H9 (cell line): Measurements from ENCODE around the gene RBBP4. TPM values are rescaled to one million over a fixed set of nuclear protein-coding genes. Genes with fewer than 3 reads are reported as not detected.

Source experiments
- DNase-seq: peaks from one replicate; pipeline ENCODE4 v3.0.0-alpha.2; 2017
- H2AFZ ChIP-seq: one replicate; pipeline ENCODE4 v1.6.1; 2013; ENCODE audit warnings: mild to moderate bottlenecking, low read length, control low read depth, moderate library complexity
- H2AK5ac ChIP-seq: 2 replicates; pipeline ENCODE4 v1.6.1; 2013; ENCODE audit warnings: low read length, control low read depth, mixed read lengths; ENCODE audit not compliant: insufficient read length
- H2BK120ac ChIP-seq: one replicate; pipeline ENCODE4 v1.6.1; 2013; ENCODE audit warnings: low read depth, mild to moderate bottlenecking, low read length, control low read depth, inconsistent platforms; ENCODE audit not compliant: poor library complexity, severe bottlenecking
- H2BK12ac ChIP-seq: 2 replicates; pipeline ENCODE4 v1.6.1; 2013; ENCODE audit warnings: low read length, control low read depth, mixed read lengths, low read depth; ENCODE audit not compliant: insufficient read length
- H2BK15ac ChIP-seq: 2 replicates; pipeline ENCODE4 v1.6.1; 2013; ENCODE audit warnings: low read depth, low read length, control low read depth
- H2BK20ac ChIP-seq: one replicate; pipeline ENCODE4 v1.6.1; 2013; ENCODE audit warnings: low read depth, mild to moderate bottlenecking, low read length, control low read depth, inconsistent platforms; ENCODE audit not compliant: poor library complexity, severe bottlenecking
- H2BK5ac ChIP-seq: 2 replicates; pipeline ENCODE4 v1.6.1; 2013; ENCODE audit warnings: low read length, control low read depth, mixed read lengths; ENCODE audit not compliant: insufficient read length
- H3K14ac ChIP-seq: 2 replicates; pipeline ENCODE4 v1.6.1; 2013; ENCODE audit warnings: low read length, control low read depth; ENCODE audit not compliant: insufficient read depth
- H3K18ac ChIP-seq: 2 replicates; pipeline ENCODE4 v1.6.1; 2013; ENCODE audit warnings: low read depth, mild to moderate bottlenecking, mixed read lengths, low read length, control low read depth; ENCODE audit not compliant: insufficient read length
- H3K23ac ChIP-seq: 2 replicates; pipeline ENCODE4 v1.6.1; 2013; ENCODE audit warnings: low read length, control low read depth, mixed read lengths, low read depth; ENCODE audit not compliant: insufficient read length
- H3K23me2 ChIP-seq: 2 replicates; pipeline ENCODE4 v1.6.1; 2013; ENCODE audit warnings: low read depth, mild to moderate bottlenecking, mixed read lengths, low read length, control low read depth; ENCODE audit not compliant: insufficient read length, poor library complexity, severe bottlenecking
- H3K27ac ChIP-seq: 2 replicates; pipeline ENCODE4 v1.5.1; 2013; ENCODE audit warnings: low read length, control low read depth, mixed read lengths, low read depth; ENCODE audit not compliant: insufficient read length
- H3K27me3 ChIP-seq: 2 replicates; pipeline ENCODE4 v1.6.1; 2013; ENCODE audit warnings: low read length, control low read depth, inconsistent platforms; ENCODE audit not compliant: insufficient read depth
- H3K4ac ChIP-seq: 2 replicates; pipeline ENCODE4 v1.6.1; 2013; ENCODE audit warnings: low read depth, mild to moderate bottlenecking, control low read depth, inconsistent platforms, low read length, moderate library complexity
- H3K4me1 ChIP-seq: 2 replicates; pipeline ENCODE4 v1.6.1; 2013; ENCODE audit warnings: low read length, control low read depth, inconsistent platforms; ENCODE audit not compliant: insufficient read depth
- H3K4me2 ChIP-seq: 2 replicates; pipeline ENCODE4 v1.6.1; 2013; ENCODE audit warnings: low read length, control low read depth, mixed read lengths; ENCODE audit not compliant: insufficient read length, insufficient read depth
- H3K56ac ChIP-seq: 2 replicates; pipeline ENCODE4 v1.6.1; 2013; ENCODE audit warnings: low read depth, mild to moderate bottlenecking, mixed read lengths, low read length, control low read depth; ENCODE audit not compliant: insufficient read length
- H3K79me1 ChIP-seq: 2 replicates; pipeline ENCODE4 v1.6.1; 2013; ENCODE audit warnings: low read depth, mild to moderate bottlenecking, moderate library complexity, low read length, control low read depth, inconsistent platforms; ENCODE audit not compliant: insufficient read depth, poor library complexity, severe bottlenecking
- H3K79me2 ChIP-seq: 2 replicates; pipeline ENCODE4 v1.6.1; 2013; ENCODE audit warnings: low read length, control low read depth, inconsistent platforms; ENCODE audit not compliant: insufficient read depth
- H3K9ac ChIP-seq: 2 replicates; pipeline ENCODE4 v1.6.1; 2013; ENCODE audit warnings: low read length, control low read depth, mixed read lengths; ENCODE audit not compliant: insufficient read length; ENCODE audit errors: extremely low read depth
- H3K9me3 ChIP-seq: one replicate; pipeline ENCODE4 v1.6.1; 2013; ENCODE audit warnings: low read depth, low read length, inconsistent platforms; ENCODE audit not compliant: control insufficient read depth
- H3T11ph ChIP-seq: one replicate; pipeline ENCODE4 v1.6.1; 2013; ENCODE audit warnings: mild to moderate bottlenecking, low read length, control low read depth, inconsistent platforms
- H4K20me1 ChIP-seq: one replicate; pipeline ENCODE4 v1.6.1; 2013; ENCODE audit not compliant: control insufficient read depth, insufficient read length, insufficient read depth
- H4K5ac ChIP-seq: 2 replicates; pipeline ENCODE4 v1.6.1; 2013; ENCODE audit warnings: low read depth, mild to moderate bottlenecking, mixed read lengths, low read length, control low read depth; ENCODE audit not compliant: insufficient read length
- H4K8ac ChIP-seq: replicated peaks from 2 replicates; pipeline ENCODE4 v1.6.1; 2013; ENCODE audit warnings: low read length, control low read depth, mixed read lengths, low read depth; ENCODE audit not compliant: insufficient read length
- H4K91ac ChIP-seq: 2 replicates; pipeline ENCODE4 v1.6.1; 2013; ENCODE audit warnings: low read depth, mild to moderate bottlenecking, moderate library complexity, mixed read lengths, low read length, control low read depth; ENCODE audit not compliant: insufficient read length
- H3K27ac Mint-ChIP-seq, 3 experiments: 2 replicates in 2 of 3; 3 replicates in 1 of 3; pipeline ENCODE4 v1.8.0; 2020 to 2021; ENCODE audit warnings: mixed read lengths in 3 of 3, mild to moderate bottlenecking in 1 of 3, moderate library complexity in 1 of 3
- H3K27me3 Mint-ChIP-seq: 2 replicates; pipeline ENCODE4 v1.8.0; 2021; ENCODE audit warnings: low read depth, mild to moderate bottlenecking, moderate library complexity, mixed read lengths
- H3K36me3 Mint-ChIP-seq, 3 experiments: 2 replicates in 2 of 3; 3 replicates in 1 of 3; pipeline ENCODE4 v1.8.0; 2020 to 2021; ENCODE audit warnings: low read depth in 3 of 3, mixed read lengths in 3 of 3; ENCODE audit not compliant: insufficient read depth in 1 of 3
- H3K4me1 Mint-ChIP-seq, 2 experiments: 2 replicates each; pipeline ENCODE4 v1.8.0; 2020; ENCODE audit warnings: mixed read lengths in 2 of 2
- H3K4me3 Mint-ChIP-seq, 2 experiments: 2 replicates in 1 of 2; 3 replicates in 1 of 2; pipeline ENCODE4 v1.8.0; 2020 to 2021; ENCODE audit warnings: mild to moderate bottlenecking in 2 of 2, mixed read lengths in 2 of 2, moderate library complexity in 1 of 2
- H3K9me3 Mint-ChIP-seq, 2 experiments: 2 replicates in 1 of 2; 3 replicates in 1 of 2; pipeline ENCODE4 v1.8.0; 2020; ENCODE audit warnings: mild to moderate bottlenecking in 2 of 2, mixed read lengths in 2 of 2, moderate library complexity in 1 of 2
- CTCF ChIP-seq: fragments of 200-600 bp; sonication (generic); conservative IDR thresholded peaks from 3 replicates; pipeline ENCODE4 v1.8.0; 2021; ENCODE audit warnings: antibody characterized with exemption, mild to moderate bottlenecking
- WGBS: extraction: QIAGEN DNeasy Blood & Tissue Kit; methylation state at CpG from one replicate; pipeline ENCODE4 v1.1.7; 2013; ENCODE audit warnings: missing lambda C conversion rate, low lambda C conversion rate, mixed read lengths; ENCODE audit not compliant: insufficient read length; ENCODE audit errors: extremely low coverage; 5-methylcytosine and 5-hydroxymethylcytosine counted together
- total RNA-seq: library from RNA; stranded (reverse); gene quantifications from 2 replicates; pipeline ENCODE4 v1.2.1, GENCODE V29; 2021

RBBP4 gene
- total RNA-seq, 1 experiment from 2014 or later, result 416 TPM

DNA sequence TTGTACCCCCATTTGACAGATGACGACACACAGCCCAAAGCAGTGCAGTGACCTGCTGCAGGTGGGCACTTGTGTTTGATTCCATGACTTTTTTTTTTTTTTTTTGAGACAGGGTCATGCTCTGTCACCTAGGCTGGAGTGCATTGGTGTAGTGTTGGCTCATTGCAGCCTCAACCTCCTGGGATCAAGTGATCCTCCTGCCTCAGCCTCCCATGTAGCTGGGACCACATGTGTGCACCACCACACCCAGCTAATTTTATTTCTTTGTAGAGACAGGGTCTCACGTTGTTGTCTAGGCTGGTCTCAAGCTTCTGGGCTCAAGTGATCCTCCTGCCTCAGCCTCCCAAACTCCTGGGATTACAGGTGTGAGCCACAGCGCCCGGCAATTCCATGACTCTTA is 66.5 kb downstream of the RBBP4 start:
- Mint-ChIP-seq H3K9me3 (no peaks in the 10 kb centered on the region), H3K27me3 (peaks cover 16% of the 10 kb centered on the region), H3K36me3 (no peaks in the 10 kb centered on the region), H3K4me3 (0 out of 5 replicates have a peak overlapping the region, but pooled peaks of 1 of the 2 experiments have one; percentile 47), H3K27ac (peak overlapping the region; percentile 23 to 87 (median 84); a peak in 3 of 7 replicates), H3K4me1 (peaks cover 25 to 26% of the 10 kb centered on the region in 2 experiments)
- Histone ChIP-seq H4K20me1 (no peaks in the 10 kb centered on the region), H3K14ac (no peak overlapping the region), H3K23ac (no peak overlapping the region), H3K4ac (no peak overlapping the region), H3K79me1 (no peaks in the 10 kb centered on the region), H3K4me2 (no peak overlapping the region), H4K8ac (no peak overlapping the region), H2BK5ac (no peak overlapping the region), H2AK5ac (no peak overlapping the region), H3K9ac (no peak overlapping the region), H3K18ac (no peak overlapping the region), H3T11ph (no peak overlapping the region), H2AFZ (no peak overlapping the region), H2BK15ac (no peak overlapping the region), H3K79me2 (no peaks in the 10 kb centered on the region), H2BK20ac (no peak overlapping the region), H2BK12ac (no peak overlapping the region), H4K5ac (no peak overlapping the region), H3K23me2 (no peaks in the 10 kb centered on the region), H3K9me3 (no peaks in the 10 kb centered on the region), H3K56ac (no peak overlapping the region), H2BK120ac (no peak overlapping the region), H3K27me3 (no peaks in the 10 kb centered on the region), H3K4me1 (peaks cover 2% of the 10 kb centered on the region; the same call in 1 of the 2 replicates), H3K27ac (no peak overlapping the region), H4K91ac (no peak overlapping the region)
- no peak for TF ChIP-seq CTCF
- DNase-seq, result no peak
- no CpG with 5 or more reads among the region's 4 CpGs for WGBS
